HG03045 (cell line): ENCODE measurements around the gene RHEBL1.

Source experiments
- ATAC-seq: cut with Tn5 transposase; IDR thresholded peaks from one replicate; pipeline ENCODE4 v1.9.1; 2021; ENCODE audit warnings: mild to moderate bottlenecking, moderate library complexity; ENCODE audit not compliant: unreplicated experiment

Gene RHEBL1

GRCh38 chr12:49055092-49055491 lies 14.7 kb downstream of the RHEBL1 start:
- ATAC-seq = no peak

- no peak for ATAC-seq
Measured at GRCh38 chr12:49054524-49054923, 15.3 kb downstream of the RHEBL1 start.

- no peak for ATAC-seq
Measured at GRCh38 chr12:49054096-49054495, 15.7 kb downstream of the RHEBL1 start.

- ATAC-seq = no peak
Measured at GRCh38 chr12:49052451-49053208, 17.1 kb downstream of the RHEBL1 start.

GRCh38 chr12:49051777-49052438 lies 17.9 kb downstream of the RHEBL1 start:
- no peak for ATAC-seq

GRCh38 chr12:49051373-49051764 lies 18.4 kb downstream of the RHEBL1 start:
- ATAC-seq = no peak

- ATAC-seq = no peak
Measured at GRCh38 chr12:49050507-49051372, 19.0 kb downstream of the RHEBL1 start.

GRCh38 chr12:49049566-49050224 lies 20.1 kb downstream of the RHEBL1 start:
- no peak for ATAC-seq

GRCh38 chr12:49048953-49049352 lies 20.8 kb downstream of the RHEBL1 start:
- no peak for ATAC-seq

- no peak for ATAC-seq
Measured at GRCh38 chr12:49046129-49046895, 23.5 kb downstream of the RHEBL1 start.

GRCh38 chr12:49044660-49045059 lies 25.1 kb downstream of the RHEBL1 start:
- ATAC-seq = no peak

GRCh38 chr12:49043856-49044258 lies 25.9 kb downstream of the RHEBL1 start:
- ATAC-seq = no peak

- ATAC-seq = no peak
Measured at GRCh38 chr12:49043241-49043640, 26.5 kb downstream of the RHEBL1 start.

- ATAC-seq = no peak
Measured at GRCh38 chr12:49041881-49042484, 27.8 kb downstream of the RHEBL1 start.

- ATAC-seq = no peak
Measured at GRCh38 chr12:49041036-49041880, 28.5 kb downstream of the RHEBL1 start.

- ATAC-seq = no peak
Measured at GRCh38 chr12:49040364-49040855, 29.4 kb downstream of the RHEBL1 start.

GRCh38 chr12:49039421-49040363 lies 30.1 kb downstream of the RHEBL1 start:
- no peak for ATAC-seq
